Type B pancreatic cell (in vitro differentiated cells): ENCODE data around the gene RNF38. TPM values are rescaled to one million over a fixed set of nuclear protein-coding genes. Genes with fewer than 3 reads are reported as not detected.
"Not testable (repeated sequence)": the region's sequence is repeated elsewhere in the genome, so short reads cannot be mapped to it uniquely, and the experiment has no call there.

Experiments used
- DNase-seq: peaks from one replicate; pipeline ENCODE4 v3.0.0; 2021; ENCODE audit warnings: mixed read lengths; ENCODE audit not compliant: unreplicated experiment; ENCODE audit errors: extremely low spot score
- H3K27ac Mint-ChIP-seq: 2 replicates; pipeline ENCODE4 v1.8.0; 2021; ENCODE audit warnings: mild to moderate bottlenecking, mixed read lengths
- H3K27me3 Mint-ChIP-seq: 2 replicates; pipeline ENCODE4 v1.8.0; 2021; ENCODE audit warnings: mixed read lengths
- H3K36me3 Mint-ChIP-seq: 2 replicates; pipeline ENCODE4 v1.8.0; 2021; ENCODE audit warnings: mixed read lengths
- H3K4me1 Mint-ChIP-seq: one replicate; pipeline ENCODE4 v1.8.0; 2021; ENCODE audit warnings: mixed read lengths; ENCODE audit not compliant: unreplicated experiment
- H3K4me3 Mint-ChIP-seq: 2 replicates; pipeline ENCODE4 v1.8.0; 2021; ENCODE audit warnings: mild to moderate bottlenecking, mixed read lengths
- H3K9me3 Mint-ChIP-seq: 2 replicates; pipeline ENCODE4 v1.8.0; 2021; ENCODE audit warnings: mixed read lengths
- total RNA-seq: library from RNA; stranded (reverse); gene quantifications from 2 replicates; pipeline ENCODE4 v1.2.1, GENCODE V29; 2021; ENCODE audit warnings: low replicate concordance
- TF ChIP-seq, protein P1 (sequence below): fragments of 200-600 bp; sonication (generic); conservative IDR thresholded peaks from 2 replicates; pipeline ENCODE4 v1.5.0; 2021; ENCODE audit warnings: antibody characterized with exemption, mild to moderate bottlenecking

Gene RNF38
- total RNA-seq, 1 donor from 2014 or later, result 39.9 TPM

DNA sequence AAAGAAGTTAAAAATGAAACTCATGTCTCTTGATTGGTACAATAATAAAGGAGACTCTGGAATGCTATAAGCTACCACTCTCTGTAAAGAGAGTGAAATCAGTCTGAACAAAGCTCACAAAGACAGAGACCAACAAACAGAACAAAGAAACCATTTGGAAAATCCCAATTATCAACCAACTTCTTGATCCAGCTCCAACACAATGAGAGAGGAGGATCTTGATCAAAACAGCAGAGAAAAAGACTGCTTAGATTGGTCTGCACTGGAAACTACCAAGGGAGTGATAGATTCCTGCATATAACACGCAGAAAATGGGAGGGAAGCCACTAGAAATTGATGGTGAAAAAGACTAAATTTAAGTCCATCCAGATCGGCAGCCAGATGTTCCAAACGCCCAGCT, 23.1 kb upstream of the RNF38 start:
- TF ChIP-seq, protein P1, sequence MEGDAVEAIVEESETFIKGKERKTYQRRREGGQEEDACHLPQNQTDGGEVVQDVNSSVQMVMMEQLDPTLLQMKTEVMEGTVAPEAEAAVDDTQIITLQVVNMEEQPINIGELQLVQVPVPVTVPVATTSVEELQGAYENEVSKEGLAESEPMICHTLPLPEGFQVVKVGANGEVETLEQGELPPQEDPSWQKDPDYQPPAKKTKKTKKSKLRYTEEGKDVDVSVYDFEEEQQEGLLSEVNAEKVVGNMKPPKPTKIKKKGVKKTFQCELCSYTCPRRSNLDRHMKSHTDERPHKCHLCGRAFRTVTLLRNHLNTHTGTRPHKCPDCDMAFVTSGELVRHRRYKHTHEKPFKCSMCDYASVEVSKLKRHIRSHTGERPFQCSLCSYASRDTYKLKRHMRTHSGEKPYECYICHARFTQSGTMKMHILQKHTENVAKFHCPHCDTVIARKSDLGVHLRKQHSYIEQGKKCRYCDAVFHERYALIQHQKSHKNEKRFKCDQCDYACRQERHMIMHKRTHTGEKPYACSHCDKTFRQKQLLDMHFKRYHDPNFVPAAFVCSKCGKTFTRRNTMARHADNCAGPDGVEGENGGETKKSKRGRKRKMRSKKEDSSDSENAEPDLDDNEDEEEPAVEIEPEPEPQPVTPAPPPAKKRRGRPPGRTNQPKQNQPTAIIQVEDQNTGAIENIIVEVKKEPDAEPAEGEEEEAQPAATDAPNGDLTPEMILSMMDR, result no peak
- H3K9me3 Mint-ChIP-seq, result no peaks in the 10 kb centered on the region
- peaks cover 20% of the 10 kb centered on the region for H3K4me1 Mint-ChIP-seq
- no peaks in the 10 kb centered on the region for H3K27me3 Mint-ChIP-seq
- peaks cover 17% of the 10 kb centered on the region for H3K36me3 Mint-ChIP-seq
- no peak for DNase-seq
- no peak overlapping the region for H3K4me3 Mint-ChIP-seq
- H3K27ac Mint-ChIP-seq, result no peak overlapping the region

DNA sequence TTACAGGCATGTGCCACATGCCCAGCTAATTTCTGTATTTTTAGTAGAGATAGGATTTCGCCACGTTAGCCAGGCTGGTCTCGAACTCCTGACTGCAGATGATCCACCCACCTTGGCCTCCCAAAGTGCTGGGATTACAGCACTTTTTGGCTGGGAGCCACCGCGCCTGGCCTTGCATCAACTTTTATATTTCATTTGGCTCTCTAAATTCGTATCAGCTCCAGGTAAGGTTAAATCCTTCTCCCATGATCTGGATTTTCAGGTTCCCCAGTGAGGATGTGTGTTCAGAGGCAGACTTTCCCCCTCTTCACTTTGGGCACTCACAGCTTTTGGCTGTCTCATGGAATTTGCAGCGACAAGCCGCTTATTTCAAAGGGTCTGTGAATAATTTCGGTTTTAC, 16.8 kb upstream of the RNF38 start:
- Mint-ChIP-seq H3K36me3 (peaks cover 20% of the 10 kb centered on the region), H3K9me3 (no peaks in the 10 kb centered on the region), H3K4me3 (no peak overlapping the region), H3K27ac (no peak overlapping the region), H3K27me3 (no peaks in the 10 kb centered on the region), H3K4me1 (peaks cover 9% of the 10 kb centered on the region)
- no peak for DNase-seq
- TF ChIP-seq, protein P1, result no peak

DNA sequence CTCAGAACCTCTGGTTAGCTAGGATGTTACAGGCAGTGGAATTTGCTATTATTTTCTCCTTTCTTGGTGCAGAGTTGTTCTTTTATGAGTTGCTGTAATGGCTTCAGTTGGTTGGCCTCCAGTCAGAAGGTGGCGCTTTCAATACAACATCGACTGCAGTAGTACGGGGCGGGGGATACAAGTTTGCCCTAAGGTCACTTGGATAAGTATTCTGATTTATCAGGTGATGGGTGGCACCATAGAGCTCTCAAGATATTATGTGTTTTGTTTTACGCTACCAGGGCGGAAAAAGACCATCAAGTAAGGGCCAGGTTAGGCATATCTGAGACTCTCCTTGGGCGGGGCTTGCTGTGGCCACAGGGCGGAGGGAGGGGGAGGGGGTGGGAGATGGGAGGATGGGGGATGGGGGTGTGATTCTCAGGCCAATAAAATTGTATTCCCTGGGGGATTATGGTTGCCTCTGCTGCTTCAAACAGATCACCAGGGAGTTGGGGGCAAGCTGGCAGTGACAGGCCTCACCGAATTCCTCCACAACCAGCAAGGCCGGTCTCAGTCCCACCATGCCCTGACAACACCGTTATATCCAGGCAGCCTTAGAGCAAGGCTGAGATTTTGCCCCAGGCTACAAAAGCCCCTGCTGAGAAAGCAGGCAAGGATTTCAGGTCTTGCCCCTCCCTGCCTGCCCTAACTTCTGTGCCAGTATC, 15.9 kb upstream of the RNF38 start:
- Mint-ChIP-seq H3K27me3 (no peaks in the 10 kb centered on the region), H3K36me3 (peaks cover 20% of the 10 kb centered on the region), H3K9me3 (no peaks in the 10 kb centered on the region), H3K27ac (no peak overlapping the region), H3K4me1 (peaks cover 9% of the 10 kb centered on the region), H3K4me3 (no peak overlapping the region)
- no peak for DNase-seq
- TF ChIP-seq, protein P1, result no peak

DNA sequence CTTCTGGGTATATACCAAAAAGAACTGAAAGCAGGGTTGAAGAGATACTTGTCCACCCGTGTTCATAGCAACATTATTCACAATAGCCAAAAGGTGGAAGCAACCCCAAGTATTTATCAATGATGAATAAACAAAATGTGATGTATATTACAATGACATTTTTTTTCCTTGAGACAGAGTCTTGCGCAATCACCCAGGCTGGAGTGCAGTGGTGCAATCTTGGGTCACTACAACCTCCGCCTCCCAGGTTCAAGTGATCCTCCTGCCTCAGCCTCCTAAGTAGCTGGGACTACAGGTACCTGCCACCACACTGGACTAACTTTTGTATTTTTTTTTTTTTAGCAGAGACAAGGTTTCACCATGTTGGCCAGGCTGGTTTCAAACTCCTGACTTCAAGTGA, 11.3 kb upstream of the RNF38 start:
- DNase-seq, H3K27ac Mint-ChIP-seq, H3K27me3 Mint-ChIP-seq, H3K4me3 Mint-ChIP-seq, H3K9me3 Mint-ChIP-seq: not testable (repeated sequence)
- peaks cover 17% of the 10 kb centered on the region for H3K36me3 Mint-ChIP-seq
- H3K4me1 Mint-ChIP-seq, result peaks cover 10% of the 10 kb centered on the region

DNA sequence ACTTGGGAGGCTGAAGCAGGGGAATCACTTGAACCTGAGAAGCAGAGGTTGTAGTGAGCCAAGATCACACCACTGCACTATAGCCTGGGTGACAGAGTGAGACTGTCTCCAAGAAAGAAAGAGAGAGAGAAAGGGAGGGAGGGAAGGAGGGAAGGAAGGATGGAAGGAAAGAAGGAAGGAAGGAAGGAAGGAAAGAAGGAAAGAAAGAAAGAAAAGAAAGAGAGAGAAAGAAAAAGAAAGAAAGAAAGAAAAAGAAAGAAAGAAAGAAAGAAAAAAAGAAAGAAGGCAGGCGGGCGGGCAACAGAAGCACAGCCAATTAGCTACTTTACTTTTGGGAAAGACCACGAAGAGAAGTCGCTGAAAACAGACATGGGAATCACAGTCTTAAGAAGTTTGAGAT, 9.0 kb upstream of the RNF38 start:
- not testable (repeated sequence) for H3K27me3 Mint-ChIP-seq, H3K9me3 Mint-ChIP-seq, DNase-seq, H3K4me3 Mint-ChIP-seq, H3K27ac Mint-ChIP-seq
- Mint-ChIP-seq H3K4me1 (peaks cover 10% of the 10 kb centered on the region), H3K36me3 (peaks cover 15% of the 10 kb centered on the region)

DNA sequence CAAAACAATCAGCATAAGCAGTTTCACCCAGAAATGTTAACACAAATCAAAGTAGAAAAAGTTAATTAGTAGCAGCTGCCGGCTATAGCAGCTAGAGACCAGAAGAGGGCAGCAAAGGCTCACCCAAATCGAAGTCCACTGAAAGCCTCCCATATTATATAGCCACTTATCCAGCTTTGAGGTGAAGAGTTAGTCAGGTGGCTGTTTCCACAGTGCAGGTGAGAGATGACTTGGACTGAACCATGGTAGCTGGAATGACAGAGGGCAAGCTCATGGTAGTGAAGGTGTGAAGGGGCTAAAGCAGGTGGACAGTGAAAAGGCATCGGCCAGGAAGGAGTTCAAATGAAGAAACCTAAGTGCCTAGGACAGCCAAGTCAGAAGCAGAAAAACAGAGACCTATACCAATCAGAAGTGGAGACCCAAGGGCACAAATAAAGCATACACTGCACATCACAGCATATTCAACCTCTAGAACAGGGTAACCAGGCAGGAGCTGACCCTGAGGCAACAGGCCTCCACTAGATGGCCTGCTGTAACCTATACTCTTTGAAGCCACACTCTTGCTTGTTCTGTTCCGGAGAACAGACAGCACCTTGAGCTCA, 7.2 kb upstream of the RNF38 start:
- Mint-ChIP-seq H3K4me1 (peaks cover 10% of the 10 kb centered on the region), H3K36me3 (peaks cover 3% of the 10 kb centered on the region), H3K27ac (peak overlapping the region; percentile 43), H3K9me3 (no peaks in the 10 kb centered on the region), H3K27me3 (no peaks in the 10 kb centered on the region), H3K4me3 (no peak overlapping the region)
- DNase-seq, result no peak
- TF ChIP-seq, protein P1, result peak; percentile 98
